ENCODE data around the gene DCLK1.

DNA sequence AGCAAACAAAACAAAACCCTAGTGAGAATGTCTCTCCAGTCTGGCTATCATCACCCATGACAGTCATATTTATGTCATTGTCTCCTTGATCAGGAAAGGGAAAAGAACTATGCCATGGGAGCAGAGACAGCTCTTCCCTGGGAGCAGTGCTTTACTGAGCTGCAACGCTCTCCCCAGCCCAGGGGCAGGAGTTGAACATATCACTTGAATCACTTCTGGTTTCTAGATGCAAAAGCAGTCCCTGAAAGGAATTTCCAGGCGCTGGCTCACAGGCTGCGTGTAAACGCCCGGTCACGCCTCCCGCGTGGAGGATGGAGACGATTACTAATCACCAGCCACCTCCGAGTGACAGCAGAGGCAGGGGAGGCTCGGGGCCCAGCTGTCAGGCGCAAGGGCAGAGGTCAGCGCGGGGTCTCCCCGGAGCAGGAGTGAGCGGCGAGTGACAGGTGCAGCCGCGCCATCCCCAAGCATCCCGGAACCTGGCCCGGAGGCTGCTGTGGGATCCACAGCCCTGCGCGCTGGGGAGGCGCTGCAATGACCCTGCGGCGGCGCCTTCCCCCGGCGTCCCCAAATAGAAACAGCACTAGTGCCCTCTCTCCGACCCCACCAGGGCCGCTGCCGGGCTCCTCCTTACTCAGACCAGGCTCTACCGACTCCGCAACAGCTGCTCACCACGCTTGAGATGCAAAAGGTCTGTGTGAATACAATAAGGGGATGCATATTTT lies 23.5 kb upstream of the DCLK1 start:
- TF ChIP-seq, protein P1, sequence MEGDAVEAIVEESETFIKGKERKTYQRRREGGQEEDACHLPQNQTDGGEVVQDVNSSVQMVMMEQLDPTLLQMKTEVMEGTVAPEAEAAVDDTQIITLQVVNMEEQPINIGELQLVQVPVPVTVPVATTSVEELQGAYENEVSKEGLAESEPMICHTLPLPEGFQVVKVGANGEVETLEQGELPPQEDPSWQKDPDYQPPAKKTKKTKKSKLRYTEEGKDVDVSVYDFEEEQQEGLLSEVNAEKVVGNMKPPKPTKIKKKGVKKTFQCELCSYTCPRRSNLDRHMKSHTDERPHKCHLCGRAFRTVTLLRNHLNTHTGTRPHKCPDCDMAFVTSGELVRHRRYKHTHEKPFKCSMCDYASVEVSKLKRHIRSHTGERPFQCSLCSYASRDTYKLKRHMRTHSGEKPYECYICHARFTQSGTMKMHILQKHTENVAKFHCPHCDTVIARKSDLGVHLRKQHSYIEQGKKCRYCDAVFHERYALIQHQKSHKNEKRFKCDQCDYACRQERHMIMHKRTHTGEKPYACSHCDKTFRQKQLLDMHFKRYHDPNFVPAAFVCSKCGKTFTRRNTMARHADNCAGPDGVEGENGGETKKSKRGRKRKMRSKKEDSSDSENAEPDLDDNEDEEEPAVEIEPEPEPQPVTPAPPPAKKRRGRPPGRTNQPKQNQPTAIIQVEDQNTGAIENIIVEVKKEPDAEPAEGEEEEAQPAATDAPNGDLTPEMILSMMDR (IDR thresholded peaks at IDR 0.05) = no peak
- no peak for TF ChIP-seq POLR2A (IDR thresholded peaks at IDR 0.05)
